SK-N-SH treated with all-trans-retinoic acid at 6 μM for 48 hours (cell line): ENCODE results near the gene OSBPL5.

Experiments used
- ATAC-seq: fragments of 200-7000 bp; cut with Tn5 transposase; 3 replicates; pipeline ENCODE4 v1.9.1; 2020; ENCODE audit warnings: mild to moderate bottlenecking, moderate library complexity
- ARNTL ChIP-seq: fragments of 450-650 bp; formaldehyde crosslinking; IDR thresholded peaks from 2 replicates; pipeline ENCODE4 v1.5.0; 2020; ENCODE audit warnings: low read depth, mild to moderate bottlenecking, moderate library complexity, borderline replicate concordance
- BACH2 ChIP-seq: fragments of 250-450 bp; sonication (Bioruptor Pico); IDR thresholded peaks from 2 replicates; pipeline ENCODE4 v1.9.0; 2021; ENCODE audit warnings: mild to moderate bottlenecking, borderline replicate concordance
- CSDC2 ChIP-seq: fragments of 250-450 bp; sonication (Bioruptor Pico); IDR thresholded peaks from 2 replicates; pipeline ENCODE4 v1.5.0; 2020; ENCODE audit warnings: mild to moderate bottlenecking, moderate library complexity
- CSRNP3 ChIP-seq: fragments of 250-450 bp; sonication (Bioruptor Pico); IDR thresholded peaks from 2 replicates; pipeline ENCODE4 v1.5.1; 2021; ENCODE audit warnings: mild to moderate bottlenecking, moderate library complexity
- ESRRG ChIP-seq: fragments of 250-450 bp; sonication (Bioruptor Pico); IDR thresholded peaks from 2 replicates; pipeline ENCODE4 v1.6.1; 2021; ENCODE audit warnings: mild to moderate bottlenecking
- GLIS3 ChIP-seq: fragments of 250-450 bp; sonication (Bioruptor Pico); IDR thresholded peaks from 2 replicates; pipeline ENCODE4 v1.5.0; 2020; ENCODE audit warnings: mild to moderate bottlenecking, moderate library complexity
- ISL1 ChIP-seq: fragments of 250-450 bp; sonication (Bioruptor Pico); IDR thresholded peaks from 2 replicates; pipeline ENCODE4 v2.1.2; 2022; ENCODE audit warnings: mild to moderate bottlenecking, moderate library complexity
- OSR1 ChIP-seq: fragments of 250-450 bp; sonication (Bioruptor Pico); IDR thresholded peaks from 2 replicates; pipeline ENCODE4 v1.8.0; 2022; ENCODE audit warnings: moderate library complexity, mild to moderate bottlenecking, inconsistent platforms
- PPARA ChIP-seq: fragments of 250-450 bp; sonication (Bioruptor Pico); IDR thresholded peaks from 2 replicates; pipeline ENCODE4 v1.5.0; 2020; ENCODE audit warnings: mild to moderate bottlenecking, borderline replicate concordance
- RARB ChIP-seq: fragments of 250-450 bp; sonication (Bioruptor Pico); IDR thresholded peaks from 2 replicates; pipeline ENCODE4 v1.8.0; 2021; ENCODE audit warnings: mild to moderate bottlenecking, moderate library complexity
- SNAI2 ChIP-seq: fragments of 250-450 bp; sonication (Bioruptor Pico); IDR thresholded peaks from 2 replicates; pipeline ENCODE4 v1.5.0; 2020; ENCODE audit warnings: mild to moderate bottlenecking, moderate library complexity
- TCF4 ChIP-seq: fragments of 250-450 bp; sonication (Bioruptor Pico); IDR thresholded peaks from 2 replicates; pipeline ENCODE4 v1.8.0; 2021; ENCODE audit warnings: mild to moderate bottlenecking, moderate library complexity, borderline replicate concordance
- TOX ChIP-seq: fragments of 250-450 bp; sonication (Bioruptor Pico); IDR thresholded peaks from 2 replicates; pipeline ENCODE4 v1.8.0; 2021; ENCODE audit warnings: mild to moderate bottlenecking, moderate library complexity, borderline replicate concordance
- ZC3H10 ChIP-seq: fragments of 250-450 bp; sonication (Bioruptor Pico); IDR thresholded peaks from 2 replicates; pipeline ENCODE4 v1.5.1; 2021; ENCODE audit warnings: mild to moderate bottlenecking, moderate library complexity
- ZFP3 ChIP-seq: fragments of 250-450 bp; sonication (Bioruptor Pico); IDR thresholded peaks from 2 replicates; pipeline ENCODE4 v1.5.0; 2020; ENCODE audit warnings: mild to moderate bottlenecking, moderate library complexity
- ZFP30 ChIP-seq: fragments of 450-650 bp; formaldehyde crosslinking; IDR thresholded peaks from 2 replicates; pipeline ENCODE4 v1.5.0; 2022; ENCODE audit warnings: mild to moderate bottlenecking, moderate library complexity
- ZNF565 ChIP-seq: fragments of 450-650 bp; formaldehyde crosslinking; conservative IDR thresholded peaks from 2 replicates; pipeline ENCODE4 v1.5.0; 2020; ENCODE audit warnings: low read depth, mild to moderate bottlenecking, moderate library complexity
- ZNF70 ChIP-seq: fragments of 450-650 bp; formaldehyde crosslinking; IDR thresholded peaks from 2 replicates; pipeline ENCODE4 v1.5.0; 2020; ENCODE audit warnings: mild to moderate bottlenecking, moderate library complexity
- ZNF8 ChIP-seq: fragments of 450-650 bp; formaldehyde crosslinking; IDR thresholded peaks from 2 replicates; pipeline ENCODE4 v1.5.0; 2020; ENCODE audit warnings: mild to moderate bottlenecking, moderate library complexity
- TF ChIP-seq, protein P1 (sequence below): fragments of 250-450 bp; sonication (Bioruptor Pico); IDR thresholded peaks from 2 replicates; pipeline ENCODE4 v1.5.0; 2020; ENCODE audit warnings: mild to moderate bottlenecking, moderate library complexity
- TF ChIP-seq, protein P2 (sequence below): fragments of 250-450 bp; sonication (Bioruptor Pico); IDR thresholded peaks from 2 replicates; pipeline ENCODE4 v1.5.1; 2020; ENCODE audit warnings: low read depth, mild to moderate bottlenecking, moderate library complexity
- TF ChIP-seq, protein P3 (sequence below): fragments of 250-450 bp; sonication (Bioruptor Pico); IDR thresholded peaks from 2 replicates; pipeline ENCODE4 v1.8.0; 2020; ENCODE audit warnings: mild to moderate bottlenecking, moderate library complexity, borderline replicate concordance
- TF ChIP-seq, protein P4 (sequence below): fragments of 250-450 bp; sonication (Bioruptor Pico); IDR thresholded peaks from 2 replicates; pipeline ENCODE4 v1.8.0; 2021; ENCODE audit warnings: low read depth, mild to moderate bottlenecking, moderate library complexity, borderline replicate concordance

The OSBPL5 gene

GRCh38 chr11:3201677-3202181, 36.6 kb upstream of the OSBPL5 start (continued):
- TF ChIP-seq, protein P1, sequence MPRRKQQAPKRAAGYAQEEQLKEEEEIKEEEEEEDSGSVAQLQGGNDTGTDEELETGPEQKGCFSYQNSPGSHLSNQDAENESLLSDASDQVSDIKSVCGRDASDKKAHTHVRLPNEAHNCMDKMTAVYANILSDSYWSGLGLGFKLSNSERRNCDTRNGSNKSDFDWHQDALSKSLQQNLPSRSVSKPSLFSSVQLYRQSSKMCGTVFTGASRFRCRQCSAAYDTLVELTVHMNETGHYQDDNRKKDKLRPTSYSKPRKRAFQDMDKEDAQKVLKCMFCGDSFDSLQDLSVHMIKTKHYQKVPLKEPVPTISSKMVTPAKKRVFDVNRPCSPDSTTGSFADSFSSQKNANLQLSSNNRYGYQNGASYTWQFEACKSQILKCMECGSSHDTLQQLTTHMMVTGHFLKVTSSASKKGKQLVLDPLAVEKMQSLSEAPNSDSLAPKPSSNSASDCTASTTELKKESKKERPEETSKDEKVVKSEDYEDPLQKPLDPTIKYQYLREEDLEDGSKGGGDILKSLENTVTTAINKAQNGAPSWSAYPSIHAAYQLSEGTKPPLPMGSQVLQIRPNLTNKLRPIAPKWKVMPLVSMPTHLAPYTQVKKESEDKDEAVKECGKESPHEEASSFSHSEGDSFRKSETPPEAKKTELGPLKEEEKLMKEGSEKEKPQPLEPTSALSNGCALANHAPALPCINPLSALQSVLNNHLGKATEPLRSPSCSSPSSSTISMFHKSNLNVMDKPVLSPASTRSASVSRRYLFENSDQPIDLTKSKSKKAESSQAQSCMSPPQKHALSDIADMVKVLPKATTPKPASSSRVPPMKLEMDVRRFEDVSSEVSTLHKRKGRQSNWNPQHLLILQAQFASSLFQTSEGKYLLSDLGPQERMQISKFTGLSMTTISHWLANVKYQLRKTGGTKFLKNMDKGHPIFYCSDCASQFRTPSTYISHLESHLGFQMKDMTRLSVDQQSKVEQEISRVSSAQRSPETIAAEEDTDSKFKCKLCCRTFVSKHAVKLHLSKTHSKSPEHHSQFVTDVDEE (CRISPR knock-in tag) = no peak
- TF ChIP-seq PPARA (CRISPR knock-in tag) (no peak), TOX (CRISPR knock-in tag) (no peak), ZNF8 (CRISPR knock-in tag) (no peak)

DNA sequence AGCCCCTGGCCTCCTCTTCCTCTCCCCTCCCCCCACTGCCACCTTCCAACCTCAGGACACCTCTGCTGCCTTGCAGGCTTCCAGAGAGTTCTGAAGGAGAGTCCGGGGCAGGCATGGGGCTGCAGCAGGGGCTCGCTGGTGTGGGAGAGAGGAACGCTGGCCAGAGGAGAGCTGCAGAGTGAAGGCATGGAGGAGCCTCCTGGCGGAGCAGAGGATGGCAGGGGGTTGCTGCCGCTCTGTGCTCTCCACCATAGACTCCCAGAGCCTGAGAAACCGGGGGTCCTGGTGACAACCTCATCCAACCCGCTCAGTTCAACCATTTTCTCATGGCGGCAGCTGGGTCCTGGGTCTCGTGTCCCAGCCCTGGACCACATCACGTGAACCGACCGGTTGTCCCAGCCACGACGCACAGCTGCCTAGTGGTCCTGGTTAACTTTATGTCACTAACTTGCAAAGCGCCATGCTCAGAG, 36.0 kb upstream of the OSBPL5 start:
- no peak for ATAC-seq
- TF ChIP-seq BACH2 (CRISPR knock-in tag) (no peak), SNAI2 (CRISPR knock-in tag) (no peak), GLIS3 (no peak), ZC3H10 (CRISPR knock-in tag) (no peak), TCF4 (CRISPR knock-in tag) (no peak), CSDC2 (CRISPR knock-in tag) (no peak), ISL1 (CRISPR knock-in tag) (no peak), ZFP30 (no peak), ARNTL (CRISPR knock-in tag) (no peak), RARB (CRISPR knock-in tag) (no peak), PPARA (CRISPR knock-in tag) (no peak), ZNF70 (CRISPR knock-in tag) (no peak), ZNF8 (CRISPR knock-in tag) (no peak), TOX (CRISPR knock-in tag) (no peak), CSRNP3 (CRISPR knock-in tag) (no peak)
- TF ChIP-seq, protein P2, sequence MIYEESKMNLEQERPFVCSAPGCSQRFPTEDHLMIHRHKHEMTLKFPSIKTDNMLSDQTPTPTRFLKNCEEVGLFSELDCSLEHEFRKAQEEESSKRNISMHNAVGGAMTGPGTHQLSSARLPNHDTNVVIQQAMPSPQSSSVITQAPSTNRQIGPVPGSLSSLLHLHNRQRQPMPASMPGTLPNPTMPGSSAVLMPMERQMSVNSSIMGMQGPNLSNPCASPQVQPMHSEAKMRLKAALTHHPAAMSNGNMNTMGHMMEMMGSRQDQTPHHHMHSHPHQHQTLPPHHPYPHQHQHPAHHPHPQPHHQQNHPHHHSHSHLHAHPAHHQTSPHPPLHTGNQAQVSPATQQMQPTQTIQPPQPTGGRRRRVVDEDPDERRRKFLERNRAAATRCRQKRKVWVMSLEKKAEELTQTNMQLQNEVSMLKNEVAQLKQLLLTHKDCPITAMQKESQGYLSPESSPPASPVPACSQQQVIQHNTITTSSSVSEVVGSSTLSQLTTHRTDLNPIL (CRISPR knock-in tag) = no peak
- TF ChIP-seq, protein P3, sequence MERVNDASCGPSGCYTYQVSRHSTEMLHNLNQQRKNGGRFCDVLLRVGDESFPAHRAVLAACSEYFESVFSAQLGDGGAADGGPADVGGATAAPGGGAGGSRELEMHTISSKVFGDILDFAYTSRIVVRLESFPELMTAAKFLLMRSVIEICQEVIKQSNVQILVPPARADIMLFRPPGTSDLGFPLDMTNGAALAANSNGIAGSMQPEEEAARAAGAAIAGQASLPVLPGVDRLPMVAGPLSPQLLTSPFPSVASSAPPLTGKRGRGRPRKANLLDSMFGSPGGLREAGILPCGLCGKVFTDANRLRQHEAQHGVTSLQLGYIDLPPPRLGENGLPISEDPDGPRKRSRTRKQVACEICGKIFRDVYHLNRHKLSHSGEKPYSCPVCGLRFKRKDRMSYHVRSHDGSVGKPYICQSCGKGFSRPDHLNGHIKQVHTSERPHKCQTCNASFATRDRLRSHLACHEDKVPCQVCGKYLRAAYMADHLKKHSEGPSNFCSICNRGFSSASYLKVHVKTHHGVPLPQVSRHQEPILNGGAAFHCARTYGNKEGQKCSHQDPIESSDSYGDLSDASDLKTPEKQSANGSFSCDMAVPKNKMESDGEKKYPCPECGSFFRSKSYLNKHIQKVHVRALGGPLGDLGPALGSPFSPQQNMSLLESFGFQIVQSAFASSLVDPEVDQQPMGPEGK (CRISPR knock-in tag) = no peak
- TF ChIP-seq, protein P1 (CRISPR knock-in tag) = no peak

- TF ChIP-seq ESRRG (CRISPR knock-in tag) (no peak), ZC3H10 (CRISPR knock-in tag) (no peak), ISL1 (CRISPR knock-in tag) (no peak), TOX (CRISPR knock-in tag) (no peak), ARNTL (CRISPR knock-in tag) (no peak), ZFP30 (no peak), ZFP3 (no peak), OSR1 (CRISPR knock-in tag) (no peak), ZNF8 (CRISPR knock-in tag) (no peak), ZNF565 (CRISPR knock-in tag) (no peak), TCF4 (CRISPR knock-in tag) (no peak), BACH2 (CRISPR knock-in tag) (no peak)
- TF ChIP-seq, protein P4, sequence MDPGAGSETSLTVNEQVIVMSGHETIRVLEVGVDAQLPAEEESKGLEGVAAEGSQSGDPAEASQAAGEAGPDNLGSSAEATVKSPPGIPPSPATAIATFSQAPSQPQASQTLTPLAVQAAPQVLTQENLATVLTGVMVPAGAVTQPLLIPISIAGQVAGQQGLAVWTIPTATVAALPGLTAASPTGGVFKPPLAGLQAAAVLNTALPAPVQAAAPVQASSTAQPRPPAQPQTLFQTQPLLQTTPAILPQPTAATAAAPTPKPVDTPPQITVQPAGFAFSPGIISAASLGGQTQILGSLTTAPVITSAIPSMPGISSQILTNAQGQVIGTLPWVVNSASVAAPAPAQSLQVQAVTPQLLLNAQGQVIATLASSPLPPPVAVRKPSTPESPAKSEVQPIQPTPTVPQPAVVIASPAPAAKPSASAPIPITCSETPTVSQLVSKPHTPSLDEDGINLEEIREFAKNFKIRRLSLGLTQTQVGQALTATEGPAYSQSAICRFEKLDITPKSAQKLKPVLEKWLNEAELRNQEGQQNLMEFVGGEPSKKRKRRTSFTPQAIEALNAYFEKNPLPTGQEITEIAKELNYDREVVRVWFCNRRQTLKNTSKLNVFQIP = no peak
- TF ChIP-seq, protein P2 (CRISPR knock-in tag) = no peak
- ATAC-seq = no peak
These were observed 35.4 kb upstream of the OSBPL5 start for GRCh38 chr11:3200388-3201111.
